Measurements from ENCODE around the gene TBC1D10A. TPM values are rescaled to one million over a fixed set of nuclear protein-coding genes. Genes with fewer than 3 reads are reported as not detected.

TBC1D10A gene
- total RNA-seq, 1 experiment from 2014 or later, result 12.6 TPM

DNA sequence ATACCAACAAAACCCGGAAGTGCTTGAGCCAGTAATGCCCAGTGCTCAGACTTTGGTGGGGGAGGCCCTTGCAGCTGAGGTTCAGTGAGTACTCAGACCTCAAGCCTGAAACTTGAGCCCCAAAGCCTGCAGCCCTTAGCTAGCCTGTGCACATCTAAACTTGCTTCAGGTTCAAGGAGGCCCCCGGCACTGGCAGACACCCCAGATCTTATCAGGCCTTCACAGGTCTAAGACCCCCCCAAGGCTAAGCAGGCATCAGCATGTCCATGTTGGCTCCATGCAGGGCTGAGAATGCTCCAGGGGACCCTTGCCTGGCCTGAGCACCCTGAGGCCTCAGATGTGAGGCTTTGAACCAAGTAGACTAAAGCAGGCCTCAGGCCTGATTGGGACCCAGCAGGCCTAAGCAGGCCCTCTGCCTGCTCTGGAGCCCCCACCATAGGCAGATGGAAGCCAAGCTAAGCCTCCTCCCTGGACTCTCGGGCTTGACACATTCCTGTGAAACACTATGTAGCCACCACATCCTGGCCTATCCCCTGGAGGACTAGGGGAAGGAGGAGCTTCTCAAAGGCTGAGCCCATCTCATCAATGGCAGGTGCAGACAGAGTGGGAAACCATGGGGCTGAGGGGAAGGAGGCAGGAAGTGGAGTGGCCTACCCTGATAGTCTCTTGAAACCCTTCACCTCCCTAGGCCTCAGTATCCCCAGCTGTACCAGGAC is 36.2 kb downstream of the TBC1D10A start:
- no TSS peak for BruUV-seq (replicated peaks)
- Histone ChIP-seq H3K27ac (ENCODE audit: low read length) (peak overlapping the region; percentile 8; the same call in 1 of the 2 replicates), H2AFZ (ENCODE audit: low read length) (no peak overlapping the region), H3K9me3 (ENCODE audit: low read length) (no peaks in the 10 kb centered on the region), H3K4me1 (ENCODE audit: insufficient read depth, low read length) (peaks cover 25% of the 10 kb centered on the region), H3K27me3 (ENCODE audit: low read length) (no peaks in the 10 kb centered on the region), H3K79me2 (ENCODE audit: low read length) (0 out of 2 replicates have a peak, but pooled peaks cover 3% of the 10 kb centered on the region), H3K36me3 (ENCODE audit: low read depth, low read length) (peaks cover 3% of the 10 kb centered on the region; the same call in 1 of the 2 replicates), H3K4me3 (ENCODE audit: low read length) (no peak overlapping the region), H3K4me2 (ENCODE audit: low read length) (no peak overlapping the region), H3K9ac (ENCODE audit: low read length) (no peak overlapping the region), H4K20me1 (ENCODE audit: low read length) (no peaks in the 10 kb centered on the region), H3F3A (ENCODE audit: low read length, unreplicated experiment) (no peaks in the 10 kb centered on the region), H3K9me2 (replicated peaks; ENCODE audit: low read length) (no peaks in the 10 kb centered on the region)
- CTCF ChIA-PET, result interaction anchor here (1.6 kb wide), 1 partner anchor 97 kb away, joined by 7 read pairs; the partner anchor contains the start of gene RNF215
- DNase-seq (peak; percentile 39), ATAC-seq (peak; percentile 14; the same call in 1 of the 2 replicates)
- intact Hi-C loops (cut with micrococcal nuclease), result no loop called here
- POLR2A ChIA-PET (ENCODE audit: unreplicated experiment), result interaction anchor here (0.6 kb wide), 1 partner anchor 36 kb away, joined by 8 read pairs; the partner anchor contains the start of gene TBC1D10A
- TF ChIP-seq EZH2phosphoT487 (IDR thresholded peaks at IDR 0.05; ENCODE audit: borderline replicate concordance, low read length), result no peak
- TF ChIP-seq, protein P1, sequence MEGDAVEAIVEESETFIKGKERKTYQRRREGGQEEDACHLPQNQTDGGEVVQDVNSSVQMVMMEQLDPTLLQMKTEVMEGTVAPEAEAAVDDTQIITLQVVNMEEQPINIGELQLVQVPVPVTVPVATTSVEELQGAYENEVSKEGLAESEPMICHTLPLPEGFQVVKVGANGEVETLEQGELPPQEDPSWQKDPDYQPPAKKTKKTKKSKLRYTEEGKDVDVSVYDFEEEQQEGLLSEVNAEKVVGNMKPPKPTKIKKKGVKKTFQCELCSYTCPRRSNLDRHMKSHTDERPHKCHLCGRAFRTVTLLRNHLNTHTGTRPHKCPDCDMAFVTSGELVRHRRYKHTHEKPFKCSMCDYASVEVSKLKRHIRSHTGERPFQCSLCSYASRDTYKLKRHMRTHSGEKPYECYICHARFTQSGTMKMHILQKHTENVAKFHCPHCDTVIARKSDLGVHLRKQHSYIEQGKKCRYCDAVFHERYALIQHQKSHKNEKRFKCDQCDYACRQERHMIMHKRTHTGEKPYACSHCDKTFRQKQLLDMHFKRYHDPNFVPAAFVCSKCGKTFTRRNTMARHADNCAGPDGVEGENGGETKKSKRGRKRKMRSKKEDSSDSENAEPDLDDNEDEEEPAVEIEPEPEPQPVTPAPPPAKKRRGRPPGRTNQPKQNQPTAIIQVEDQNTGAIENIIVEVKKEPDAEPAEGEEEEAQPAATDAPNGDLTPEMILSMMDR (conservative IDR thresholded peaks at IDR 0.05; ENCODE audit: low read depth, low read length), result no peak
- TF ChIP-seq EZH2 (IDR thresholded peaks at IDR 0.05; ENCODE audit: low read length, unreplicated experiment), result no peak

DNA sequence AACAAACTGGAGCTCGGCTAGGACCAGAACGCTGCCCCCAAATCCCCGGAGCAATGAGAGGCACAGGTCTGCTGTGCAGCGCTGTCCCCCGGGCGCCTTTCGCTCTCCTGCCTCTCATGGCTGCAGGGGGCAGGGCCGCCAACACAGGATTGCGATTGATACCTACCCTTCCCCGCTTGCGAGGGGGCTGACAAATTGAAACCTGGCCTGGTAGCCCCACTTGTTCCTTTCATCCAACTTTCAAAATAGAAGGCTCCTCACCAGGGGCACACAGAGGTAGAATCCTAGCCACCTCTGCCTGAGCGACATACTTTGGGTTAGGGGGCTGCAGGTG is 36.8 kb downstream of the TBC1D10A start:
- ATAC-seq, result no peak
- Histone ChIP-seq H3F3A (ENCODE audit: low read length, unreplicated experiment) (no peaks in the 10 kb centered on the region), H3K4me2 (ENCODE audit: low read length) (peak overlapping the region; percentile 67), H3K79me2 (ENCODE audit: low read length) (0 out of 2 replicates have a peak, but pooled peaks cover 3% of the 10 kb centered on the region), H2AFZ (ENCODE audit: low read length) (no peak overlapping the region), H4K20me1 (ENCODE audit: low read length) (no peaks in the 10 kb centered on the region), H3K4me1 (ENCODE audit: insufficient read depth, low read length) (peaks cover 25% of the 10 kb centered on the region), H3K9me3 (ENCODE audit: low read length) (no peaks in the 10 kb centered on the region), H3K9me2 (replicated peaks; ENCODE audit: low read length) (no peaks in the 10 kb centered on the region), H3K27me3 (ENCODE audit: low read length) (no peaks in the 10 kb centered on the region), H3K36me3 (ENCODE audit: low read depth, low read length) (peaks cover 3% of the 10 kb centered on the region; the same call in 1 of the 2 replicates), H3K4me3 (ENCODE audit: low read length) (peak overlapping the region; percentile 79; the same call in 1 of the 2 replicates), H3K27ac (ENCODE audit: low read length) (no peak overlapping the region), H3K9ac (ENCODE audit: low read length) (no peak overlapping the region)
- BruUV-seq (replicated peaks), result no TSS peak
- DNase-seq, result no peak
- intact Hi-C loops (cut with micrococcal nuclease), result loop anchor here (5.0 kb wide), 1 partner anchor 37 kb away; the partner anchor contains the start of gene TBC1D10A
- POLR2A ChIA-PET (ENCODE audit: unreplicated experiment), result interaction anchor here (0.6 kb wide), 1 partner anchor 37 kb away, joined by 8 read pairs; the partner anchor contains the start of gene TBC1D10A
- no peak for TF ChIP-seq EZH2phosphoT487 (IDR thresholded peaks at IDR 0.05; ENCODE audit: borderline replicate concordance, low read length)
- no peak for TF ChIP-seq EZH2 (IDR thresholded peaks at IDR 0.05; ENCODE audit: low read length, unreplicated experiment)
- TF ChIP-seq, protein P1 (conservative IDR thresholded peaks at IDR 0.05; ENCODE audit: low read depth, low read length), result no peak
- CTCF ChIA-PET, result interaction anchor here (1.6 kb wide), 1 partner anchor 97 kb away, joined by 7 read pairs; the partner anchor contains the start of gene RNF215

Data from PC-3 (cell line).